MG63 (cell line): ENCODE results near the gene HOXD12. TPM values are rescaled to one million over a fixed set of nuclear protein-coding genes. Genes with fewer than 3 reads are reported as not detected.
A peak's percentile ranks its signal among the peaks of the same experiment; 100 is the strongest.

Source experiments
- DNase-seq: peaks from one replicate; pipeline ENCODE4 v3.0.0-alpha.2; 2020
- H3K27me3 ChIP-seq: fragments of 250-450 bp; sonication (Bioruptor Pico); 2 replicates; pipeline ENCODE4 v1.5.1; 2020; ENCODE audit warnings: mild to moderate bottlenecking, moderate library complexity
- H3K36me3 ChIP-seq: fragments of 250-450 bp; sonication (Bioruptor Pico); 2 replicates; pipeline ENCODE4 v1.5.1; 2020; ENCODE audit warnings: mild to moderate bottlenecking, moderate library complexity
- H3K4me3 ChIP-seq: fragments of 250-450 bp; sonication (Bioruptor Pico); 2 replicates; pipeline ENCODE4 v1.5.1; 2020; ENCODE audit warnings: mild to moderate bottlenecking, moderate library complexity
- H3K9me3 ChIP-seq: fragments of 250-450 bp; sonication (Bioruptor Pico); 2 replicates; pipeline ENCODE4 v1.5.1; 2020; ENCODE audit warnings: mild to moderate bottlenecking, moderate library complexity
- total RNA-seq: library from RNA; depleted of rRNA; stranded (reverse); fragments of >200 nt; shearing (Covaris generic); gene quantifications from 2 replicates; pipeline ENCODE4 v1.2.3, GENCODE V29; 2014; ENCODE audit warnings: low replicate concordance

Gene HOXD12
- total RNA-seq, 1 experiment from 2014 or later, result not detected

DNA sequence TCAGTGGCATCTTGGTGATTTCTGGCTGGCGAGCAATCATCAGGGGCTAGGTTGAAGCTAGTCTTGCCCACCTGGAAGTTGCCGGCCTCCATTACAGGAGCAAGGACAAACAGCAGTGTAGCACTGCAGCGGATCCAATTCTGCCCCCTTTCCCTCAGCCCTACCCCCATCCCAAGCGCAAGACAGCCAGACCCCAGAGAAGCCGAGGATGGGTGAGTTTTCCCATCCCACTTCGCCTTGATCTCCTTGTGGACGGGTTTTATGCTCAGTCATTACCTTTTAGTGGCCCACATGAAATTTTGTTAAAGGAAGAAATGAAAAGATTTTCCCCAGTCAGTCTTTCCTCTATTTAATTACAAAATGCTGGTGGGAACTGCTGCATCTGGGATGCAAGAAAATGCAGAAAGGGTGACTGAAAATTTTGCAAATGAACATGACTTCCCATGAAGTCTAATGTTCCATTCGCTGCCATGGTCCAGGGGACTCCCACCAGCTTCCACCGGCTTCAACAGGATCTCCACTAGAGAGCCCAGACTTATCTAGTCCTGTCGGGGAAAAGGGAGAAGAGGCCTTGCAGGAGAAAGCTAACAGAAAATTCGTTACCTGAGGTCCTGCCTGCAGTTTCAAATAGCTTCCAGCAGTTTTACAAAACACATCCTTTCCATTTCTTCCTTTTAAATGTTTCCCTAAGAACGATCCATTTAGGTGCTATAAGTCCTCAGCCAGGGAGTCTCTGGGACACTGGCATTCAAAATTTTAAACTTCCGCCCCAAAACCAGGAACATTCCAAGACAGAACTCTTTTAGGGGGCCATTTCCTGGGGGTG lies 21.0 kb downstream of the HOXD12 start:
- Histone ChIP-seq H3K9me3 (no peaks in the 10 kb centered on the region), H3K27me3 (no peaks in the 10 kb centered on the region), H3K36me3 (peaks cover 3% of the 10 kb centered on the region; the same call in 1 of the 2 replicates), H3K4me3 (no peak overlapping the region)
- no peak for DNase-seq

GRCh38 chr2:176121190-176122051 lies 21.8 kb downstream of the HOXD12 start:
- H3K27me3 ChIP-seq, result no peaks in the 10 kb centered on the region
- H3K36me3 ChIP-seq, result peaks cover 3% of the 10 kb centered on the region; the same call in 1 of the 2 replicates
- DNase-seq, result no peak
- H3K4me3 ChIP-seq, result no peak overlapping the region
- no peaks in the 10 kb centered on the region for H3K9me3 ChIP-seq

GRCh38 chr2:176122052-176122682 lies 22.6 kb downstream of the HOXD12 start:
- DNase-seq, result no peak

DNA sequence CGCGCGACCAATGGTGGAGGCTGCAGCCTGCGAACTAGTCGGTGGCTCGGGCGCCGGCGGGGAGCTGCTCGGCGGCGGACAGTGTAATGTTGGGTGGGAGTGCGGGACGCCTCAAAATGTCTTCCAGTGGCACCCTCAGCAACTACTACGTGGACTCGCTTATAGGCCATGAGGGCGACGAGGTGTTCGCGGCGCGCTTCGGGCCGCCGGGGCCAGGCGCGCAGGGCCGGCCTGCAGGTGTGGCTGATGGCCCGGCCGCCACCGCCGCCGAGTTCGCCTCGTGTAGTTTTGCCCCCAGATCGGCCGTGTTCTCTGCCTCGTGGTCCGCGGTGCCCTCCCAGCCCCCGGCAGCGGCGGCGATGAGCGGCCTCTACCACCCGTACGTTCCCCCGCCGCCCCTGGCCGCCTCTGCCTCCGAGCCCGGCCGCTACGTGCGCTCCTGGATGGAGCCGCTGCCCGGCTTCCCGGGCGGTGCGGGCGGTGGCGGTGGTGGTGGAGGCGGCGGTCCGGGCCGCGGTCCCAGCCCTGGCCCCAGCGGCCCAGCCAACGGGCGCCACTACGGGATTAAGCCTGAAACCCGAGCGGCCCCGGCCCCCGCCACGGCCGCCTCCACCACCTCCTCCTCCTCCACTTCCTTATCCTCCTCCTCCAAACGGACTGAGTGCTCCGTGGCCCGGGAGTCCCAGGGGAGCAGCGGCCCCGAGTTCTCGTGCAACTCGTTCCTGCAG lies 23.3 kb downstream of the HOXD12 start, which contains the start of gene HOXD9:
Gene HOXD9, plus strand, starts transcription at position 37 of the 728 bp plus-strand sequence. Its CDS starts 50 bp downstream, at position 87.
- DNase-seq, result peak; percentile 74
- Histone ChIP-seq H3K27me3 (no peaks in the 10 kb centered on the region), H3K9me3 (no peaks in the 10 kb centered on the region), H3K4me3 (peak within 1 kb of the TSS; percentile 48), H3K36me3 (no peaks in the 10 kb centered on the region)

More at GRCh38 chr2:176122052-176122682, 22.6 kb downstream of the HOXD12 start:
- Histone ChIP-seq H3K36me3 (no peaks in the 10 kb centered on the region), H3K27me3 (no peaks in the 10 kb centered on the region), H3K9me3 (no peaks in the 10 kb centered on the region), H3K4me3 (peak overlapping the region; percentile 48)

GRCh38 chr2:176123411-176124109 lies 24.0 kb downstream of the HOXD12 start:
- Histone ChIP-seq H3K36me3 (no peaks in the 10 kb centered on the region), H3K9me3 (no peaks in the 10 kb centered on the region), H3K4me3 (peak overlapping the region; percentile 48), H3K27me3 (no peaks in the 10 kb centered on the region)
- no peak for DNase-seq

DNA sequence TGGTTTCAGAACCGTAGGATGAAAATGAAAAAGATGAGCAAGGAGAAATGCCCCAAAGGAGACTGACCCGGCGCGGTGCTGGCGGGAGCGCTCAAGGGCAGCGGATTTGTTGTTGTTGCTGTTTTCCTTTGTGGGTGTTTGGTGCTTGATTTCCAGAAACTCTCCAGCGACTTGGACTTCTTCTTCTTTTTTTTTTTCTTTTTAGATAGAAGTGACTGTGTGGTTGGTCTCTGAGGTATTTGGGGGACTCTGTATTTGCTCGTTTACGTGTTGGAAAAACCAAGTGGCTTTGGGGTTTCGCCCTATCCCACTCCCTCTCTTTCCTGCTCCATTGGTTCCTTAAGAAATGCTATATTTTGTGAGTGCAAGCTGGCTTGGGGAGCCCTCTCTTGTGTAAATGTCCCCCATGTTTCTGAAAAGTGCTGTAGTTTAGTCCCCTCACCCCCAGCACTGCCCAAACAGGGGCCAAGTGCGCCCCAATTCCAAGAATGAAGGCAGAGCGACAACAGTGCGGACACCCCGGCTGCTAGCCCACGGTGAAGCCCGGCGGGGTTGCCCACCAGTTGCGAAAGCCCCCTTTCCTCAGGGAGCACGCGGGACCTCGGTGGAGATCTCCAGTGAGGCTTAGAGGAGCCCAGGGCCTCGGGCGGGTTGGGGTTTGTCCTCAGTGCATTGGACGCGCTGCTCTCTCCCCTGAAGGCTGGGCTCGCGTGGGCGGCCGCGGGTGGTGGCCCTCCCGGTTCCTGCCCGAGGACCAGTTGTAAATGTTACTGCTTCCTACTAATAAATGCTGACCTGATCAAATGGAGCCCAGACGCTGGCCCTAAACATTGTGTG lies 24.7 kb downstream of the HOXD12 start:
- H3K27me3 ChIP-seq, result no peaks in the 10 kb centered on the region
- DNase-seq, result no peak
- H3K9me3 ChIP-seq, result no peaks in the 10 kb centered on the region
- H3K36me3 ChIP-seq, result no peaks in the 10 kb centered on the region
- H3K4me3 ChIP-seq, result no peak overlapping the region

DNA sequence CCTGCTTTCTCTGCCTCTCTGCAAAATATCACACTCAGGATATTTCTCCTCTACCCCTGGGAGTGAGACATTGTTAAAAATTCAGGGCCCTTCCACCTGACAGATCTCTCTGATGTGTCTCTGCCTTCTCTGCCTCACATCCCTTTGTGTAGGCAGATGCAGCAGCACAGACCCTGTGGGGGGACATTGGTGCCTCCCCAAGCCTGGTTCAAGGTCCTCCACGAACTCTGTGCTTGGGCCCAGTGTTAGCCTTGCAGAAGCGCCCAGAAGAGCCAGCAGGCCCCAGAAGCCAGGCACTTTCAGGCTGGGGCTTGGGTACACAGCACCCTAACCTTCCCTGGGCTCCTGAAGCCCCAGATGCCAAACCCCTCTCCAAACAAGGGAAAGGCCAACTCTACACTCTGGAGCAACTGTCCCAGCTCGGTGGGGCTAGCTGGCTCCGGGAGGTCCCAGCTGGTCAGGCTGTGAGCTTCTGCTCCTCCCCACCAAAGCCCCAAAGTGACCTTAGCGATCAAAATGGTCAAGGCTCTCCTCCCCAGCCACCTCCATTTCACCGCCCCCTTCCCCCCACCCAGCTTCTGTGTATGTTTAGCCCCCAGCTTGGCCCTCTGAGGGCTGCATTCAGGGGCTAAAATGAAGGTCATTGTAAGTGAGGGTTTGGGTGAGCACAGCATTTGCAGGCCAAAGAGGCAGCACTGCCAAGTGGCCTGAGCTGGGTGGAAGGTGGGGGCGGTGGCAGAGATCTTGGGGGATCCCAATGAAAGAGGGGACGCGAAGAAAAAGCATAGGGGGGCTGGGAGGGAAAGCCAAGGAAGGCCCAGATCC lies 25.6 kb downstream of the HOXD12 start:
- H3K4me3 ChIP-seq, result no peak overlapping the region
- DNase-seq, result no peak
- H3K27me3 ChIP-seq, result no peaks in the 10 kb centered on the region
- H3K36me3 ChIP-seq, result no peaks in the 10 kb centered on the region
- no peaks in the 10 kb centered on the region for H3K9me3 ChIP-seq

- no peak for DNase-seq
- Histone ChIP-seq H3K27me3 (no peaks in the 10 kb centered on the region), H3K9me3 (no peaks in the 10 kb centered on the region), H3K4me3 (no peak overlapping the region), H3K36me3 (no peaks in the 10 kb centered on the region)
Observed at GRCh38 chr2:176125772-176126054, 26.1 kb downstream of the HOXD12 start.

- peak; percentile 23 for DNase-seq
- H3K27me3 ChIP-seq, result no peaks in the 10 kb centered on the region
- no peaks in the 10 kb centered on the region for H3K36me3 ChIP-seq
- peak overlapping the region; percentile 31 for H3K4me3 ChIP-seq
- no peaks in the 10 kb centered on the region for H3K9me3 ChIP-seq
Observed at GRCh38 chr2:176126929-176127773, 27.6 kb downstream of the HOXD12 start.

- H3K36me3 ChIP-seq, result no peaks in the 10 kb centered on the region
- H3K27me3 ChIP-seq, result no peaks in the 10 kb centered on the region
- H3K4me3 ChIP-seq, result peak overlapping the region; percentile 52
- DNase-seq, result no peak
- H3K9me3 ChIP-seq, result no peaks in the 10 kb centered on the region
Observed at GRCh38 chr2:176127774-176128072, 28.1 kb downstream of the HOXD12 start.

- H3K27me3 ChIP-seq, result no peaks in the 10 kb centered on the region
- DNase-seq, result peak; percentile 43
- H3K9me3 ChIP-seq, result no peaks in the 10 kb centered on the region
- peak overlapping the region; percentile 52 for H3K4me3 ChIP-seq
- H3K36me3 ChIP-seq, result no peaks in the 10 kb centered on the region
Observed at GRCh38 chr2:176128172-176128981, 28.8 kb downstream of the HOXD12 start.

- Histone ChIP-seq H3K9me3 (no peaks in the 10 kb centered on the region), H3K27me3 (no peaks in the 10 kb centered on the region)
- DNase-seq, result peak; percentile 91
Observed at GRCh38 chr2:176128982-176129796, 29.6 kb downstream of the HOXD12 start, which contains the start of gene HOXD8. TSS of gene HOXD8 (plus strand) at chr2:176129705. CDS start at chr2:176130367, 662 bp downstream.

More at GRCh38 chr2:176128982-176129796, 29.6 kb downstream of the HOXD12 start, which contains the start of gene HOXD8:
- Histone ChIP-seq H3K4me3 (peak within 1 kb of the TSS; percentile 57), H3K36me3 (no peaks in the 10 kb centered on the region)
